Fibroblast of lung (primary cell): ENCODE data around the gene RSPO1.

Experiments used
- EZH2 ChIP-seq: IDR thresholded peaks from 2 replicates; pipeline ENCODE4 v1.5.1; 2012; ENCODE audit warnings: low read length, control low read depth, mild to moderate bottlenecking; ENCODE audit errors: missing control alignments
- TF ChIP-seq, protein P1 (sequence below), 2 donors: IDR thresholded peaks in 1 of 2; conservative IDR thresholded peaks in 1 of 2; 1 replicate in 1 of 2; 2 replicates in 1 of 2; pipeline ENCODE4 v1.5.1; 2011 to 2012; ENCODE audit warnings: low read length in 2 of 2, control low read depth in 1 of 2, inconsistent platforms in 1 of 2, low read depth in 1 of 2, mild to moderate bottlenecking in 1 of 2

DNA sequence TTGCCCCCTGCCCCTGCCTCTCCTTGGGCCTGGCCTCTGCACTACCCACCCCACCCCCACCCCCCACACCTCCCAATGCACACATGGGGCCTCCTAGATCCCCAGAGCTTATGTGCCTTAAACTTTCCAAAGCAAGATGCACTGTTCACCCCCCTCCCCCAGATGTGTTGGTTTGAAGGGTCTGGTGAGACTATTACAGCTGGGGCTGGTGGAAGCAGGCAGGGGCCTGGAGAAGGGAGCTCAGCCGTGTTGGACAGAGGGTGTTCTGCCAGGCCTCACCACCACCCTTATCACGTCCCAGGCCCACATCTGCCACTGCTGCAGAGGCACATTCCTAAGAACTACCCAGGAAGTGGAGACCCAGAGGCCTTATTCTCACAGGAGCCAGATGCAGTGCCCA lies 18.3 kb upstream of the RSPO1 start:
- TF ChIP-seq EZH2, result no peak
- TF ChIP-seq, protein P1, sequence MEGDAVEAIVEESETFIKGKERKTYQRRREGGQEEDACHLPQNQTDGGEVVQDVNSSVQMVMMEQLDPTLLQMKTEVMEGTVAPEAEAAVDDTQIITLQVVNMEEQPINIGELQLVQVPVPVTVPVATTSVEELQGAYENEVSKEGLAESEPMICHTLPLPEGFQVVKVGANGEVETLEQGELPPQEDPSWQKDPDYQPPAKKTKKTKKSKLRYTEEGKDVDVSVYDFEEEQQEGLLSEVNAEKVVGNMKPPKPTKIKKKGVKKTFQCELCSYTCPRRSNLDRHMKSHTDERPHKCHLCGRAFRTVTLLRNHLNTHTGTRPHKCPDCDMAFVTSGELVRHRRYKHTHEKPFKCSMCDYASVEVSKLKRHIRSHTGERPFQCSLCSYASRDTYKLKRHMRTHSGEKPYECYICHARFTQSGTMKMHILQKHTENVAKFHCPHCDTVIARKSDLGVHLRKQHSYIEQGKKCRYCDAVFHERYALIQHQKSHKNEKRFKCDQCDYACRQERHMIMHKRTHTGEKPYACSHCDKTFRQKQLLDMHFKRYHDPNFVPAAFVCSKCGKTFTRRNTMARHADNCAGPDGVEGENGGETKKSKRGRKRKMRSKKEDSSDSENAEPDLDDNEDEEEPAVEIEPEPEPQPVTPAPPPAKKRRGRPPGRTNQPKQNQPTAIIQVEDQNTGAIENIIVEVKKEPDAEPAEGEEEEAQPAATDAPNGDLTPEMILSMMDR (conservative IDR thresholded peaks at IDR 0.05 in 1 of 2, IDR thresholded peaks at IDR 0.05 in 1 of 2; ENCODE audit: low read depth in 1 of 2, low read length in 2 of 2), result no peak
